Measurements from ENCODE around the gene PTAFR. TPM values are rescaled to one million over a fixed set of nuclear protein-coding genes. Genes with fewer than 3 reads are reported as not detected.
"Not testable (repeated sequence)": the region's sequence is repeated elsewhere in the genome, so short reads cannot be mapped to it uniquely, and the experiment has no call there.

PTAFR gene
- total and polyA plus RNA-seq, 4 experiments from 2014 or later, result 0.25 to 1.7 (median 0.90) TPM

GRCh38 chr1:28144203-28145135, 32.0 kb downstream of the PTAFR start:
- H3K4me3 Mint-ChIP-seq, result no peak overlapping the region
- H3K9me3 ChIP-seq (ENCODE audit: control insufficient read depth in 1 of 2, low read length in 2 of 2), result no peaks in the 10 kb centered on the region
- H3K27me3 ChIP-seq (ENCODE audit: insufficient read depth, low read length), result no peaks in the 10 kb centered on the region
- no peaks in the 10 kb centered on the region for H3K4me1 ChIP-seq (ENCODE audit: insufficient read depth, low read length)
- no peak overlapping the region for H3K27ac ChIP-seq (ENCODE audit: low read depth, low read length)
- peaks cover 0 to 1% of the 10 kb centered on the region in 2 donors for H3K27me3 Mint-ChIP-seq
- H3K4me1 Mint-ChIP-seq, result peaks cover 0 to 1% (median 0%) of the 10 kb centered on the region in 4 donors
- DNase-seq, result no peak
- peak overlapping the region in 2 of 7 donors; percentile 17 to 34 for H3K27ac Mint-ChIP-seq
- no peaks in the 10 kb centered on the region for H3K9me3 Mint-ChIP-seq
- CTCF ChIA-PET (ENCODE audit: partially characterized antibody), result no interaction called here
- POLR2A ChIA-PET (ENCODE audit: partially characterized antibody), result no interaction called here
- H3K4me3 ChIP-seq (ENCODE audit: low read length in 2 of 2), result no peak overlapping the region
- no peaks in the 10 kb centered on the region for H3K36me3 Mint-ChIP-seq
- intact Hi-C loops (cut with micrococcal nuclease), result no loop called here
- no peaks in the 10 kb centered on the region for H3K36me3 ChIP-seq (ENCODE audit: insufficient read depth, low read length)

GRCh38 chr1:28143496-28144202, 32.8 kb downstream of the PTAFR start:
- CTCF ChIA-PET (ENCODE audit: partially characterized antibody), result no interaction called here

GRCh38 chr1:28141685-28142084, 34.8 kb downstream of the PTAFR start:
- no peak for DNase-seq
- intact Hi-C loops (cut with micrococcal nuclease), result no loop called here
- Mint-ChIP-seq H3K27me3 (peaks cover 1 to 2% of the 10 kb centered on the region in 2 donors), H3K36me3 (no peaks in the 10 kb centered on the region), H3K4me3 (no peak overlapping the region), H3K27ac (no peak overlapping the region), H3K9me3 (no peaks in the 10 kb centered on the region), H3K4me1 (peaks cover 0 to 1% (median 0%) of the 10 kb centered on the region in 4 donors)
- Histone ChIP-seq H3K4me3 (ENCODE audit: low read length in 2 of 2) (no peak overlapping the region), H3K36me3 (ENCODE audit: insufficient read depth, low read length) (no peaks in the 10 kb centered on the region), H3K9me3 (ENCODE audit: control insufficient read depth in 1 of 2, low read length in 2 of 2) (no peaks in the 10 kb centered on the region), H3K27me3 (ENCODE audit: insufficient read depth, low read length) (no peaks in the 10 kb centered on the region), H3K4me1 (ENCODE audit: insufficient read depth, low read length) (no peaks in the 10 kb centered on the region), H3K27ac (ENCODE audit: low read depth, low read length) (no peak overlapping the region)
- ChIA-PET CTCF (ENCODE audit: partially characterized antibody) (no interaction called here), POLR2A (ENCODE audit: partially characterized antibody) (no interaction called here)

More at GRCh38 chr1:28143496-28144202, 32.8 kb downstream of the PTAFR start:
- Histone ChIP-seq H3K4me1 (ENCODE audit: insufficient read depth, low read length) (no peaks in the 10 kb centered on the region), H3K4me3 (ENCODE audit: low read length in 2 of 2) (no peak overlapping the region), H3K27ac (ENCODE audit: low read depth, low read length) (no peak overlapping the region), H3K9me3 (ENCODE audit: control insufficient read depth in 1 of 2, low read length in 2 of 2) (no peaks in the 10 kb centered on the region), H3K27me3 (ENCODE audit: insufficient read depth, low read length) (no peaks in the 10 kb centered on the region), H3K36me3 (ENCODE audit: insufficient read depth, low read length) (no peaks in the 10 kb centered on the region)
- DNase-seq, result no peak
- Mint-ChIP-seq H3K27ac (no peak overlapping the region), H3K27me3 (peaks cover 1 to 2% of the 10 kb centered on the region in 2 donors), H3K9me3 (no peaks in the 10 kb centered on the region), H3K36me3 (no peaks in the 10 kb centered on the region), H3K4me1 (peaks cover 0 to 1% (median 0%) of the 10 kb centered on the region in 4 donors), H3K4me3 (no peak overlapping the region)
- POLR2A ChIA-PET (ENCODE audit: partially characterized antibody), result no interaction called here
- intact Hi-C loops (cut with micrococcal nuclease), result no loop called here

- H3K27ac ChIP-seq (ENCODE audit: low read depth, low read length); DNase-seq; H3K9me3 Mint-ChIP-seq; H3K27ac Mint-ChIP-seq; H3K36me3 ChIP-seq (ENCODE audit: insufficient read depth, low read length); POLR2A ChIA-PET (ENCODE audit: partially characterized antibody); H3K4me1 ChIP-seq (ENCODE audit: insufficient read depth, low read length); CTCF ChIA-PET (ENCODE audit: partially characterized antibody); H3K4me3 Mint-ChIP-seq; H3K27me3 Mint-ChIP-seq; H3K4me3 ChIP-seq (ENCODE audit: low read length in 2 of 2); intact Hi-C loops (cut with micrococcal nuclease); H3K4me1 Mint-ChIP-seq; H3K27me3 ChIP-seq (ENCODE audit: insufficient read depth, low read length); H3K9me3 ChIP-seq (ENCODE audit: control insufficient read depth in 1 of 2, low read length in 2 of 2); H3K36me3 Mint-ChIP-seq: not testable (repeated sequence)
These were observed 36.6 kb downstream of the PTAFR start for GRCh38 chr1:28139866-28140265.

DNA sequence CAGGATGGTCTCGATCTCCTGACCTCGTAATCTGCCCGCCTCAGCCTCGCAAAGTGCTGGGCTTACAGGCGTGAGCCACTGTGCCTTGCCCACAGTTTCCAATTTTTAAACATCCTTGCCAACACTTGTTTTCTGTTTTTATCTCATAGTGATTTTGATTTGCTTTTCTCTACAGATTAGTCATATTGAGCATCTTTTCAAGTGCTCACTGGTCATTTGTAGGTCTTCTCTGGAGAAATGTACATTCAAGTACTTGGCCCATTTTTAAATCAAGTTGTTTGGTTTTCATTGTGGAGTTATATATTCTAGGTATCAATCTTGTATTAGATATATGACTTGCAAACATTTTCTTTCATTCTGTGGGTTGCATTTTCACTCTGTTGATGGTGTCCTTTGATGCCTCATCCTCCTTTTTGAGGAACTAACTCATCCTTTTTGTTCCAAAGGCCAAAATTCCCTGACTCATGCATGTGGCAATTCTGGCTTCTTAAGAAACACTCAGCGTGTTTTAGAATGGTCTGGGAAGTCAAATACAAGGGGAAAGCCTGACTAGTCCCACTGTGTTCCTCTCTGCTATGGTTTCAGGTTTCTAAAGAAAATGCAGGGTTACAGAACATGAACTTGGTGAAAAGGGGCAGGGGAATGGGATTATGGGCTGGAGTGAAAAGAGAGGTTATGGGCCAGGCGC, 37.3 kb downstream of the PTAFR start:
- Histone ChIP-seq H3K27me3 (ENCODE audit: insufficient read depth, low read length) (no peaks in the 10 kb centered on the region), H3K4me1 (ENCODE audit: insufficient read depth, low read length) (no peaks in the 10 kb centered on the region), H3K9me3 (ENCODE audit: control insufficient read depth in 1 of 2, low read length in 2 of 2) (no peaks in the 10 kb centered on the region), H3K36me3 (ENCODE audit: insufficient read depth, low read length) (no peaks in the 10 kb centered on the region), H3K4me3 (ENCODE audit: low read length in 2 of 2) (no peak overlapping the region), H3K27ac (ENCODE audit: low read depth, low read length) (no peak overlapping the region)
- intact Hi-C loops (cut with micrococcal nuclease), result no loop called here
- ChIA-PET CTCF (ENCODE audit: partially characterized antibody) (interaction anchor here (0.8 kb wide), 1 partner anchor 10 kb away, joined by 3 read pairs; no protein-coding TSS in a partner anchor), POLR2A (ENCODE audit: partially characterized antibody) (no interaction called here)
- Mint-ChIP-seq H3K36me3 (no peaks in the 10 kb centered on the region), H3K9me3 (peaks cover 0 to 3% (median 0%) of the 10 kb centered on the region in 8 donors), H3K4me3 (no peak overlapping the region), H3K27ac (peak overlapping the region in 1 of 7 donors; percentile 29), H3K4me1 (peaks cover 0 to under 1% (median 0%) of the 10 kb centered on the region in 4 donors), H3K27me3 (peaks cover 1 to 2% of the 10 kb centered on the region in 2 donors)
- no peak for DNase-seq

GRCh38 chr1:28136922-28137613, 39.4 kb downstream of the PTAFR start:
- Histone ChIP-seq H3K4me3 (ENCODE audit: low read length in 2 of 2) (no peak overlapping the region), H3K27ac (ENCODE audit: low read depth, low read length) (no peak overlapping the region), H3K36me3 (ENCODE audit: insufficient read depth, low read length) (no peaks in the 10 kb centered on the region), H3K9me3 (ENCODE audit: control insufficient read depth in 1 of 2, low read length in 2 of 2) (no peaks in the 10 kb centered on the region), H3K4me1 (ENCODE audit: insufficient read depth, low read length) (no peaks in the 10 kb centered on the region), H3K27me3 (ENCODE audit: insufficient read depth, low read length) (no peaks in the 10 kb centered on the region)
- Mint-ChIP-seq H3K27me3 (peaks cover 0 to 2% of the 10 kb centered on the region in 2 donors), H3K9me3 (peaks cover 0 to 11% (median 0%) of the 10 kb centered on the region in 8 donors), H3K36me3 (no peaks in the 10 kb centered on the region), H3K4me1 (no peaks in the 10 kb centered on the region), H3K27ac (no peak overlapping the region), H3K4me3 (no peak overlapping the region)
- DNase-seq, result no peak
- POLR2A ChIA-PET (ENCODE audit: partially characterized antibody), result no interaction called here
- CTCF ChIA-PET (ENCODE audit: partially characterized antibody), result no interaction called here
- intact Hi-C loops (cut with micrococcal nuclease), result no loop called here

All from CD4-positive, alpha-beta memory T cell (primary cell).